Middle frontal gyrus (tissue), 1 donor: Measurements from ENCODE around the gene ART1.

Source experiments
- DNase-seq: peaks from one replicate; pipeline ENCODE4 v3.0.0-alpha.2; 2015; ENCODE audit warnings: low spot score; ENCODE audit errors: extremely low spot score

Gene ART1

GRCh38 chr11:3712274-3712673 is 67.3 kb downstream of the ART1 start:
- DNase-seq: no peak
